ENCODE data around the gene SUPV3L1.

- TF ChIP-seq CTCF (IDR thresholded peaks at IDR 0.05 in 4 of 5, conservative IDR thresholded peaks at IDR 0.05 in 1 of 5) (no peak), POLR2A (IDR thresholded peaks at IDR 0.05) (no peak)
These were observed 40.0 kb downstream of the SUPV3L1 start, which contains the start of gene HKDC1 for GRCh38 chr10:69220041-69220451.
